Progenitor cell of endocrine pancreas (in vitro differentiated cells): ENCODE results near the gene CD177. TPM values are rescaled to one million over a fixed set of nuclear protein-coding genes. Genes with fewer than 3 reads are reported as not detected.
"Not testable (repeated sequence)": the region's sequence is repeated elsewhere in the genome, so short reads cannot be mapped to it uniquely, and the experiment has no call there.

Experiments
- DNase-seq: peaks from one replicate; pipeline ENCODE4 v3.0.0; 2021; ENCODE audit warnings: low spot score; ENCODE audit not compliant: unreplicated experiment
- H3K27ac Mint-ChIP-seq: 2 replicates; pipeline ENCODE4 v1.8.0; 2021; ENCODE audit warnings: mild to moderate bottlenecking, moderate library complexity, mixed read lengths
- H3K27me3 Mint-ChIP-seq: 2 replicates; pipeline ENCODE4 v1.8.0; 2021; ENCODE audit warnings: mixed read lengths
- H3K36me3 Mint-ChIP-seq: 2 replicates; pipeline ENCODE4 v1.8.0; 2022; ENCODE audit warnings: mixed read lengths; ENCODE audit not compliant: insufficient read depth
- H3K4me1 Mint-ChIP-seq: 2 replicates; pipeline ENCODE4 v1.8.0; 2021; ENCODE audit warnings: low read depth, mixed read lengths
- H3K4me3 Mint-ChIP-seq: 2 replicates; pipeline ENCODE4 v1.8.0; 2021; ENCODE audit warnings: low read depth, mild to moderate bottlenecking, moderate library complexity, mixed read lengths
- H3K9me3 Mint-ChIP-seq: 2 replicates; pipeline ENCODE4 v1.8.0; 2021; ENCODE audit warnings: low read depth, mixed read lengths
- total RNA-seq: library from RNA; stranded (reverse); gene quantifications from 2 replicates; pipeline ENCODE4 v1.2.1, GENCODE V29; 2021
- TF ChIP-seq, protein P1 (sequence below): fragments of 200-600 bp; sonication (generic); IDR thresholded peaks from one replicate; pipeline ENCODE4 v1.5.0; 2021; ENCODE audit warnings: antibody characterized with exemption, mild to moderate bottlenecking; ENCODE audit not compliant: unreplicated experiment

The CD177 gene
- total RNA-seq, 1 donor from 2014 or later, result not detected

DNA sequence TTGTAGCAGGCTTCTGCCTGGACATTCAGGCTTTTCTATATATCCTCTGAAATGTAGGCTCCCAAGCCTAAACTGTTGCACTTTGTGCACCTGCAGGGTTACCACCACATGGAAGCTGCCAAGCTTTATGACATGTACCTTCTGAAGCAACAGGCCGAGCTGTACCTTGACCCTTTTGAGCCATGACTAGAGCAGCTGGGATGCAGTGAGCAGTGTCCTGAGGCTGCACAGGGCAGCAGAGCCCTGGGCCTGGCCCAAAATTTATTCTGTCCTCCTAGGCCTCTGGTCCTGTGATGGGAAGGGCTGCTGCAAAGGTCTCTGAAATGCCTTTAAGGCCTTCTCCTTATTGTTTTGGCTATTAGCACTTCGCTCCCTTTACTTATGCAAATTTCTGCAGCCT is 23.5 kb upstream of the CD177 start:
- H3K27ac Mint-ChIP-seq, result no peak overlapping the region
- H3K4me1 Mint-ChIP-seq, result no peaks in the 10 kb centered on the region
- no peaks in the 10 kb centered on the region for H3K27me3 Mint-ChIP-seq
- H3K9me3 Mint-ChIP-seq, result peaks cover 27% of the 10 kb centered on the region
- TF ChIP-seq, protein P1, sequence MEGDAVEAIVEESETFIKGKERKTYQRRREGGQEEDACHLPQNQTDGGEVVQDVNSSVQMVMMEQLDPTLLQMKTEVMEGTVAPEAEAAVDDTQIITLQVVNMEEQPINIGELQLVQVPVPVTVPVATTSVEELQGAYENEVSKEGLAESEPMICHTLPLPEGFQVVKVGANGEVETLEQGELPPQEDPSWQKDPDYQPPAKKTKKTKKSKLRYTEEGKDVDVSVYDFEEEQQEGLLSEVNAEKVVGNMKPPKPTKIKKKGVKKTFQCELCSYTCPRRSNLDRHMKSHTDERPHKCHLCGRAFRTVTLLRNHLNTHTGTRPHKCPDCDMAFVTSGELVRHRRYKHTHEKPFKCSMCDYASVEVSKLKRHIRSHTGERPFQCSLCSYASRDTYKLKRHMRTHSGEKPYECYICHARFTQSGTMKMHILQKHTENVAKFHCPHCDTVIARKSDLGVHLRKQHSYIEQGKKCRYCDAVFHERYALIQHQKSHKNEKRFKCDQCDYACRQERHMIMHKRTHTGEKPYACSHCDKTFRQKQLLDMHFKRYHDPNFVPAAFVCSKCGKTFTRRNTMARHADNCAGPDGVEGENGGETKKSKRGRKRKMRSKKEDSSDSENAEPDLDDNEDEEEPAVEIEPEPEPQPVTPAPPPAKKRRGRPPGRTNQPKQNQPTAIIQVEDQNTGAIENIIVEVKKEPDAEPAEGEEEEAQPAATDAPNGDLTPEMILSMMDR, result no peak
- peaks cover 4% of the 10 kb centered on the region for H3K36me3 Mint-ChIP-seq
- DNase-seq, result no peak
- no peak overlapping the region for H3K4me3 Mint-ChIP-seq

DNA sequence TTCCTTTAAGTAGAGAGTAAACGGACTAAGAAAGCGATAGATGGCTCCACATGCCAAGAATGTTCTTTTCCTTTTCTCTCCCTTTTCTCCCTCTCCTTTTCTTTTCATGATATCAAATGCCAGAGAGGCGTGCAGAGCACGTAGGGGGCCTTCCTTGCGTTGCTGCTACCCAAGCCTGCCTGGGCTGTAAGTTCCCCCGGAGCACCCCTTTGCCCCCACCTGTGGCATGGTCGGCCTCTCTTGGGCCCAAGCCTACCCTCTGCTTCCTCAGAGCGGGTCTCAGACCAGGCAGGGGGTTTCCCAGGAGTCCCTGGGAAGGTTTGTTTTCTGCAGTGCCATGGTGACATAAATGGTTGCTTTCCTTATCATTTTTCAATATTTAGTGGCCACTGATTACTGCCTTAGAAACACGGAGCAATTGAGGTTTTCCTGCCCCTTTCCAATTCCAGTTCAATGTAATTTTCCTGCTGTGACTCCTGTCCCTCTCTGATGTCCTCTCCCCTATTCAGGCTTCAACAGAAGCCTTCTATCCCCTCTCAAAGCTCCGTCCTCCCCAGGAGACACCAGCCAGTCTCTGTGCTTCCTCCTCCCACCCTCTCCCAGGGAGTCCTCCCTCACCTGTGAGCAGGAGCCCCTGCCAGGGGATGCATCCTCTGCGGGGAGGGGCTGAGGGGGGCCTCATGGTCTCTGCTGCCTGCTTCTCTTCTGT is 22.6 kb upstream of the CD177 start:
- Mint-ChIP-seq H3K36me3 (peaks cover 4% of the 10 kb centered on the region), H3K27me3 (no peaks in the 10 kb centered on the region), H3K4me1 (no peaks in the 10 kb centered on the region), H3K9me3 (peaks cover 27% of the 10 kb centered on the region), H3K27ac (no peak overlapping the region), H3K4me3 (no peak overlapping the region)
- TF ChIP-seq, protein P1, result no peak
- no peak for DNase-seq

DNA sequence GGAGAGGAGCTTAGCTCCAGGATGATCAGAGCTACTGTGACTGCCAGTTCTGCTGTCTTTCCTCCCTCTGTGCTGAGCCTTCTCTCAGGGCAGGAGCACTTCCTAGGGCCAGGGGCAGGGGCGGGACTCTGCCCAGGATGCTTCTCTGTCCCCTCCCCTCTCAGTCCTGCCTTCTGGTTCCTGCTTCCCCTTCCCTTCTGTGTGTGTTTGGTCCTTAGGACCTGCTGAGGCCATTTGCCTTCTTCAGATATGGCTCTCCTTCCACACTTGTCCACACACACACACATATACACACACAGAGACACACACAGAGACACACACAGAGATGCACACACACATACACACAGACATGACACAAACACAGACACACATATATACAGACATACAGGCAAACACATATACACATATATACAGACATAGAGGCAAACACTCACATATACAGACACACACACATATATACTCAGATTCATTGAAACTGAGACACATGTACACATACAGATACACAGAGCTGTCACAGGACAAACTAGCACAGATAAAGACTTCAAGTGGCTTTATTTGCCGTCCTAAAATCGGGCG is 22.0 kb upstream of the CD177 start:
- H3K27me3 Mint-ChIP-seq, result no peaks in the 10 kb centered on the region
- H3K4me3 Mint-ChIP-seq, result no peak overlapping the region
- no peak for DNase-seq
- TF ChIP-seq, protein P1, result no peak
- H3K27ac Mint-ChIP-seq, result no peak overlapping the region
- H3K9me3 Mint-ChIP-seq, result peaks cover 27% of the 10 kb centered on the region
- H3K4me1 Mint-ChIP-seq, result no peaks in the 10 kb centered on the region
- H3K36me3 Mint-ChIP-seq, result peaks cover 4% of the 10 kb centered on the region

DNA sequence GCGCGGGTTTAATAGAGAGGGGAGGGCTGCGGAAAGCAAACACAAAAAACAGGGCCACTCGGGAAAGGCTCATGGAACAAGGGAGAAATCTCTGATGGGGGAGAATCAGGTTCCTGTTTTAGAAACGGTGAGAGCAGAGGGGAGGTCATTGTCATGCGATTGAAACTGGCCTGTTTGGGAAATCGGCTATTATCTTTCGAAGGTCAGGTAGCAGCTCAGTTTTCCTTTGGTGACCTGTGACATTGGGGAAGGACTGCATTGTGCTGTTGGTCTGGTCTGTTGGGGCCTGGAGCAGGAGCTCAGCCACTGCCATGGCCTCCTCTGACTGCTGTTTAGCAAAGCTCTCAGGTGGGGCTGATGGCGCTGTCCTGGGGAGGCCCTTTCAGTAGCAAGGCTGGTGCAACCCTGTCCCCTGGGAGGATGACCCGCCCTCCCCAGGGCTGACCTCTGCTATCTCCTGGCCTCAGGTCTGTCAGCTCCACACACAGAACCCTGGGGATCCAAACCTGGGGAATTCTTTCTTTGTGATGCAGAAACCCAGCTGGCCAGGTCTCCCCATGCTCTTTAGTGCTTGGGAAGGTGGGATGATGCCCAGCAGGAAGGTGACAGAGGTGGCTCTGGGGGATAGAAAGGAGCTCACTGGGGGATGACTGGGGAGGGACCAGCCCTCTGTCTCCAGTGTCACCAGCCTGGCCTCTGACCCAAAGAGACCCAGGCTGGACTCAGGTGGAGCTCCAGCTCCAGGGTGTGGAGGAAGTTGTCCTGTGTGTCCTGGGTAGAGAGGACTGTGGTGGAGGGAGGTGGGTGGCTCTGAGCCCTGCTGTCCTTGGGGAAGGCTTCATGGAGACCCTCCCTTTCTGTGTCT is 21.2 kb upstream of the CD177 start:
- no peak overlapping the region for H3K27ac Mint-ChIP-seq
- TF ChIP-seq, protein P1, result no peak
- H3K9me3 Mint-ChIP-seq, result peaks cover 24% of the 10 kb centered on the region
- H3K27me3 Mint-ChIP-seq, result no peaks in the 10 kb centered on the region
- no peak for DNase-seq
- H3K4me1 Mint-ChIP-seq, result no peaks in the 10 kb centered on the region
- H3K36me3 Mint-ChIP-seq, result peaks cover 4% of the 10 kb centered on the region
- H3K4me3 Mint-ChIP-seq, result no peak overlapping the region

DNA sequence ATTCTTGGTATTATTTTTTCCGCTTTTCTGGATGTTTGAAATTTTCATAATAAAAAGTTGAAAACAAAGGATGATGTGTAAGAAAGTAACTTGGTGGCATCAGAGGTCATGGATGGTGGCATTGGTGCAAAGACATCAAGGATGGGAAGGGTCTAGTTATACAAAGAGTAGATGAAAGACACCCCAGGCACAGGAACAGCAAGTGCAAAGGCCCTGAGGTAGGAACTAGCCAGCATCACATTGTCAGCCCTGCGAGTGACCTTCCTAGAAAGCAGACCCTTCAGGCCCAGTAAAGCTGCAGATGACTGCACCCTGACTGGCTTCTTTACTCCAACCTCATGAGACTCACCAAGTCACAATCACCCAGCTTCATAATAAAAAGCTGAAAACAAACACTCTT is 17.0 kb upstream of the CD177 start:
- not testable (repeated sequence) for H3K27me3 Mint-ChIP-seq, H3K4me1 Mint-ChIP-seq, H3K4me3 Mint-ChIP-seq, H3K36me3 Mint-ChIP-seq, DNase-seq, H3K27ac Mint-ChIP-seq
- H3K9me3 Mint-ChIP-seq, result peaks cover 20% of the 10 kb centered on the region
